ENCODE data around the gene ZNF182. TPM values are rescaled to one million over a fixed set of nuclear protein-coding genes. Genes with fewer than 3 reads are reported as not detected.

The ZNF182 gene
- total RNA-seq, 1 donor from 2014 or later = 3.4 TPM

- no peak for FAIRE-seq
- Histone ChIP-seq H3K27me3 (ENCODE audit: control insufficient read depth, insufficient read depth, low read length) (no peaks in the 10 kb centered on the region), H3K36me3 (ENCODE audit: control insufficient read depth, insufficient read depth, low read length) (no peaks in the 10 kb centered on the region), H3K4me3 (ENCODE audit: low read depth, low read length) (no peak overlapping the region)
- TF ChIP-seq, protein P1, sequence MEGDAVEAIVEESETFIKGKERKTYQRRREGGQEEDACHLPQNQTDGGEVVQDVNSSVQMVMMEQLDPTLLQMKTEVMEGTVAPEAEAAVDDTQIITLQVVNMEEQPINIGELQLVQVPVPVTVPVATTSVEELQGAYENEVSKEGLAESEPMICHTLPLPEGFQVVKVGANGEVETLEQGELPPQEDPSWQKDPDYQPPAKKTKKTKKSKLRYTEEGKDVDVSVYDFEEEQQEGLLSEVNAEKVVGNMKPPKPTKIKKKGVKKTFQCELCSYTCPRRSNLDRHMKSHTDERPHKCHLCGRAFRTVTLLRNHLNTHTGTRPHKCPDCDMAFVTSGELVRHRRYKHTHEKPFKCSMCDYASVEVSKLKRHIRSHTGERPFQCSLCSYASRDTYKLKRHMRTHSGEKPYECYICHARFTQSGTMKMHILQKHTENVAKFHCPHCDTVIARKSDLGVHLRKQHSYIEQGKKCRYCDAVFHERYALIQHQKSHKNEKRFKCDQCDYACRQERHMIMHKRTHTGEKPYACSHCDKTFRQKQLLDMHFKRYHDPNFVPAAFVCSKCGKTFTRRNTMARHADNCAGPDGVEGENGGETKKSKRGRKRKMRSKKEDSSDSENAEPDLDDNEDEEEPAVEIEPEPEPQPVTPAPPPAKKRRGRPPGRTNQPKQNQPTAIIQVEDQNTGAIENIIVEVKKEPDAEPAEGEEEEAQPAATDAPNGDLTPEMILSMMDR (IDR thresholded peaks at IDR 0.05; ENCODE audit: insufficient read depth, low read length, severe bottlenecking) = no peak
- peak; percentile 2 for DNase-seq (ENCODE audit: low read depth)
Observed at GRCh38 chrX:48002319-48002718, 1.5 kb downstream of the ZNF182 start.

- DNase-seq (ENCODE audit: low read depth) = no peak
- TF ChIP-seq, protein P1 (IDR thresholded peaks at IDR 0.05; ENCODE audit: insufficient read depth, low read length, severe bottlenecking) = no peak
- no peak overlapping the region for H3K4me3 ChIP-seq (ENCODE audit: low read depth, low read length)
- FAIRE-seq = no peak
- no peaks in the 10 kb centered on the region for H3K27me3 ChIP-seq (ENCODE audit: control insufficient read depth, insufficient read depth, low read length)
- no peaks in the 10 kb centered on the region for H3K36me3 ChIP-seq (ENCODE audit: control insufficient read depth, insufficient read depth, low read length)
Observed at GRCh38 chrX:48001260-48001659, 2.5 kb downstream of the ZNF182 start.

DNA sequence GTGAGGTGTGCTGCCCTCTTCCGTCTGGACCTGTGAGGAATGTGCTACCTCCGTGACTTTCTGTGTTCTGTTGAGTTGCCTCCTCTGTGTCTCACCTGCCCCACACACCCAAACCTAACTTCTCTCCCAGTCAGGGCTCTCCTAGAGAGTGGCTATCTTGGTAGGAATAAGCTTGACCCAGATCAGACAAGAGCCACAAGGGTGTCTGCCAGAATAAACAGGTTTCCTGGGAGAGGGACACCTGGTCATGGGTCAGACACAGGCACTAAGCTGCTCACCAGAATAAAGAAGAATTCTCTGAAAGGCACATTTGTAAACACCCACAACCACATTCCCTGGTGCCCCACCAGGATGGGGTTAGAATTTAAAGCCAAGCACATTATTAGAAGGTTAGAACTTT is 11.1 kb downstream of the ZNF182 start:
- TF ChIP-seq, protein P1 (IDR thresholded peaks at IDR 0.05; ENCODE audit: insufficient read depth, low read length, severe bottlenecking) = no peak
- peaks cover 3% of the 10 kb centered on the region for H3K36me3 ChIP-seq (ENCODE audit: control insufficient read depth, insufficient read depth, low read length)
- no peaks in the 10 kb centered on the region for H3K27me3 ChIP-seq (ENCODE audit: control insufficient read depth, insufficient read depth, low read length)
- DNase-seq (ENCODE audit: low read depth) = no peak
- FAIRE-seq = no peak
- H3K4me3 ChIP-seq (ENCODE audit: low read depth, low read length) = no peak overlapping the region

DNA sequence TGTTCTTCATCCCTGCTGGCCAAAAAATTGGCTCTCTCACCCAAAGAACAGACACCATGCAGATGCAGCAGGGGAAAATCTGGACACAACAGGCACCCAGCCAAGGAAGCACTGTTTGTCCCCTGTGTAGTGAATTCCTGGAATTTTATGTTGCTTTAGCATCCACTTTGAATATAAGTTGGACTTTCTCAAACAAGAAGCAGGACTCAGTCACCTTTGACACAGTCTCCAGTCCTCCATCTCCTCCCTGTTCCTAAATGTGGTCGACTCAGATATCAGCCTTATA is 11.8 kb downstream of the ZNF182 start:
- DNase-seq (ENCODE audit: low read depth) = no peak
- Histone ChIP-seq H3K4me3 (ENCODE audit: low read depth, low read length) (no peak overlapping the region), H3K36me3 (ENCODE audit: control insufficient read depth, insufficient read depth, low read length) (peaks cover 3% of the 10 kb centered on the region), H3K27me3 (ENCODE audit: control insufficient read depth, insufficient read depth, low read length) (no peaks in the 10 kb centered on the region)
- TF ChIP-seq, protein P1 (IDR thresholded peaks at IDR 0.05; ENCODE audit: insufficient read depth, low read length, severe bottlenecking) = no peak
- no peak for FAIRE-seq

DNA sequence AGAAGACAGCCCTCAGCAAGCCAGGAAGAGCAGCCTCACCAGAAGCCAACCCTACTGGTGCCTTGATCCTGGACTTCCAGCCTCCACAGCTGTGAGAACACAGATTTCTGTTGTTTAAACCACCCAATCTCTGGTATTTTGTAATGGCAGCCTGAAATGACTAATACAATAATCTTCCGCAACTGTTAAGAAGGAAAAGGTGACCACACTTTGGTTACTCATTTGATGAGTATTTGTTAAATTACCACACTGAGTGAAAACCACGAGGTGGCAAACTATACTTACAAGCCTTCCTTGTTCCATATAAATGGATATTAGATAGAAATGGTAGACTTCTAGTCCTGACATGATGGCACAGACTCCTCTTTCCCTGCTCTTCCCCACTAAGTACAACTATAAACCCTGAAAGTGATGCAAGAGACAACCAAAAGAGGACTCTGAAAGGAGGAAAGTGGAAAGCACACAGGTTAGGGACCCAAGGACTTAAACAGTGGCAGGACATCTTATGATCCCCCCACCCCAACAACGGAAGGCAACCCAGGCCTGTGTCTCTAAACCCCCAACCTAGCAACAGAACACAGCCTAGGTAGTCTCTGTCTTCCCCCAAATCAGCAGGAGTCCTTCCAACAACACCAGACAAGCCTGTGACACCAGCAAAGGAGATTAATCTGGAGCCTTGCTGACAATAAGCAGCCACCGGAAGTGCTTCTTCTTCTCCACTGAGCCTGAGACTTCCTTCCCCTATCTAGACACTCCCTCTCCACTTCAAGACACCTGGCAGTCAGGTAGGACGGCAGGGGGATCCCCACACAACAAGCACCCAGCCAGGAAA is 12.3 kb downstream of the ZNF182 start:
- DNase-seq (ENCODE audit: low read depth) = peak; percentile 83
- TF ChIP-seq, protein P1 (IDR thresholded peaks at IDR 0.05; ENCODE audit: insufficient read depth, low read length, severe bottlenecking) = no peak
- Histone ChIP-seq H3K36me3 (ENCODE audit: control insufficient read depth, insufficient read depth, low read length) (peaks cover 3% of the 10 kb centered on the region), H3K27me3 (ENCODE audit: control insufficient read depth, insufficient read depth, low read length) (no peaks in the 10 kb centered on the region), H3K4me3 (ENCODE audit: low read depth, low read length) (no peak overlapping the region)
- no peak for FAIRE-seq

Measured in bronchial epithelial cell (primary cell).